DND-41 (cell line): ENCODE data around the gene FEM1C.

ENCODE experiments used
- ATAC-seq: fragments of 200-7000 bp; cut with Tn5 transposase; 3 replicates; pipeline ENCODE4 v1.9.1; 2021; ENCODE audit warnings: low read depth; ENCODE audit not compliant: insufficient read depth
- DNase-seq: peaks from one replicate; pipeline ENCODE4 v3.0.0-alpha.2; 2020
- H2AFZ ChIP-seq: 2 replicates; pipeline ENCODE4 v1.6.0; 2012; ENCODE audit warnings: low read depth, low read length
- H3K27ac ChIP-seq: 2 replicates; pipeline ENCODE4 v1.5.1; 2012; ENCODE audit warnings: low read length, inconsistent platforms
- H3K27me3 ChIP-seq: fragments of 200-600 bp; sonication (generic); 2 replicates; pipeline ENCODE4 v1.6.0; 2012; ENCODE audit warnings: low read length, mild to moderate bottlenecking, inconsistent platforms; ENCODE audit not compliant: insufficient read depth, poor library complexity
- H3K36me3 ChIP-seq: 2 replicates; pipeline ENCODE4 v1.5.1; 2012; ENCODE audit warnings: low read length, inconsistent platforms; ENCODE audit not compliant: insufficient read depth
- H3K4me1 ChIP-seq: 2 replicates; pipeline ENCODE4 v1.5.1; 2012; ENCODE audit warnings: mild to moderate bottlenecking, low read length; ENCODE audit not compliant: insufficient read depth
- H3K4me2 ChIP-seq: 2 replicates; pipeline ENCODE4 v1.6.0; 2012; ENCODE audit warnings: mild to moderate bottlenecking, moderate library complexity, low read length, inconsistent platforms; ENCODE audit not compliant: insufficient read depth
- H3K4me3 ChIP-seq, 2 experiments: fragments of 200-600 bp in 1 of 2; shearing (Covaris generic) in 1 of 2; 2 replicates each; pipeline ENCODE4 v1.5.1; 2012 to 2016; ENCODE audit warnings: inconsistent platforms in 2 of 2, low read length in 2 of 2, mild to moderate bottlenecking in 2 of 2, low read depth in 1 of 2, moderate library complexity in 1 of 2
- H3K79me2 ChIP-seq: 2 replicates; pipeline ENCODE4 v1.6.0; 2012; ENCODE audit warnings: low read length, inconsistent platforms; ENCODE audit not compliant: insufficient read depth
- H3K9ac ChIP-seq: 2 replicates; pipeline ENCODE4 v1.6.0; 2012; ENCODE audit warnings: low read depth, mild to moderate bottlenecking, inconsistent platforms, low read length, moderate library complexity
- H3K9me3 ChIP-seq: 2 replicates; pipeline ENCODE4 v1.5.1; 2012; ENCODE audit warnings: low read length, moderate library complexity, mild to moderate bottlenecking, inconsistent platforms; ENCODE audit not compliant: insufficient read depth, severe bottlenecking
- H4K20me1 ChIP-seq: 2 replicates; pipeline ENCODE4 v1.6.0; 2012; ENCODE audit warnings: low read length; ENCODE audit not compliant: insufficient read depth
- CTCF ChIP-seq: IDR thresholded peaks from 2 replicates; pipeline ENCODE4 v1.5.1; 2012; ENCODE audit warnings: borderline replicate concordance, low read length, moderate library complexity, mild to moderate bottlenecking; ENCODE audit not compliant: poor library complexity, severe bottlenecking; ENCODE audit errors: extremely low read depth
- EZH2 ChIP-seq: IDR thresholded peaks from 3 replicates; pipeline ENCODE4 v1.6.1; 2012; ENCODE audit warnings: borderline replicate concordance, low read depth, mild to moderate bottlenecking, moderate library complexity, low read length, inconsistent platforms; ENCODE audit not compliant: severe bottlenecking

Gene FEM1C

GRCh38 chr5:115487168-115487567 is 57.4 kb downstream of the FEM1C start:
- H3K4me2 ChIP-seq = no peak overlapping the region
- TF ChIP-seq CTCF = no peak
- TF ChIP-seq EZH2 = no peak
- no peak overlapping the region for H3K9ac ChIP-seq
- no peaks in the 10 kb centered on the region for H4K20me1 ChIP-seq
- H3K27ac ChIP-seq = no peak overlapping the region
- H3K36me3 ChIP-seq = no peaks in the 10 kb centered on the region
- H3K9me3 ChIP-seq = no peaks in the 10 kb centered on the region
- H3K27me3 ChIP-seq = no peaks in the 10 kb centered on the region
- H3K4me1 ChIP-seq = no peaks in the 10 kb centered on the region
- no peak overlapping the region for H2AFZ ChIP-seq
- no peaks in the 10 kb centered on the region for H3K79me2 ChIP-seq
- ATAC-seq (no peak), DNase-seq (no peak)
- H3K4me3 ChIP-seq = no peak overlapping the region

GRCh38 chr5:115486728-115487127 is 57.8 kb downstream of the FEM1C start:
- Histone ChIP-seq H3K4me2 (no peak overlapping the region), H3K9me3 (no peaks in the 10 kb centered on the region), H3K27me3 (no peaks in the 10 kb centered on the region), H3K27ac (no peak overlapping the region), H3K36me3 (no peaks in the 10 kb centered on the region), H4K20me1 (no peaks in the 10 kb centered on the region), H3K9ac (no peak overlapping the region), H3K79me2 (no peaks in the 10 kb centered on the region), H3K4me3 (no peak overlapping the region), H2AFZ (no peak overlapping the region), H3K4me1 (no peaks in the 10 kb centered on the region)
- DNase-seq (no peak), ATAC-seq (no peak)
- no peak for TF ChIP-seq CTCF
- no peak for TF ChIP-seq EZH2

GRCh38 chr5:115484368-115484767 is 60.2 kb downstream of the FEM1C start:
- no peak overlapping the region for H3K4me3 ChIP-seq
- peaks cover 5% of the 10 kb centered on the region for H3K27me3 ChIP-seq
- no peak overlapping the region for H2AFZ ChIP-seq
- TF ChIP-seq EZH2 (no peak), CTCF (no peak)
- H3K9ac ChIP-seq = no peak overlapping the region
- ATAC-seq (no peak), DNase-seq (no peak)
- no peak overlapping the region for H3K27ac ChIP-seq
- no peaks in the 10 kb centered on the region for H3K79me2 ChIP-seq
- no peaks in the 10 kb centered on the region for H3K36me3 ChIP-seq
- H3K4me2 ChIP-seq = no peak overlapping the region
- H3K9me3 ChIP-seq = no peaks in the 10 kb centered on the region
- H4K20me1 ChIP-seq = no peaks in the 10 kb centered on the region
- no peaks in the 10 kb centered on the region for H3K4me1 ChIP-seq

GRCh38 chr5:115480900-115481299 is 63.7 kb downstream of the FEM1C start:
- no peaks in the 10 kb centered on the region for H3K9me3 ChIP-seq
- no peaks in the 10 kb centered on the region for H3K36me3 ChIP-seq
- no peak overlapping the region for H3K27ac ChIP-seq
- DNase-seq (no peak), ATAC-seq (no peak)
- H4K20me1 ChIP-seq = no peaks in the 10 kb centered on the region
- H2AFZ ChIP-seq = no peak overlapping the region
- H3K4me2 ChIP-seq = no peak overlapping the region
- no peak overlapping the region for H3K4me3 ChIP-seq
- no peak overlapping the region for H3K9ac ChIP-seq
- TF ChIP-seq CTCF = no peak
- no peak for TF ChIP-seq EZH2
- H3K4me1 ChIP-seq = no peaks in the 10 kb centered on the region
- peaks cover 5% of the 10 kb centered on the region for H3K27me3 ChIP-seq
- no peaks in the 10 kb centered on the region for H3K79me2 ChIP-seq
